HG02970 (cell line): ENCODE results near the gene NF2.
"Not testable (repeated sequence)": the region's sequence is repeated elsewhere in the genome, so short reads cannot be mapped to it uniquely, and the experiment has no call there.

Source experiments
- ATAC-seq: cut with Tn5 transposase; IDR thresholded peaks from one replicate; pipeline ENCODE4 v1.9.1; 2021; ENCODE audit warnings: mild to moderate bottlenecking, moderate library complexity, moderate number of reproducible peaks; ENCODE audit not compliant: unreplicated experiment, low FRiP score

Gene NF2

GRCh38 chr22:29603358-29604075 lies at the start of gene NF2:
Gene NF2 (plus strand): TSS chr22:29603633. CDS start chr22:29603999, 366 bp downstream.
- ATAC-seq, result peak; percentile 97

DNA sequence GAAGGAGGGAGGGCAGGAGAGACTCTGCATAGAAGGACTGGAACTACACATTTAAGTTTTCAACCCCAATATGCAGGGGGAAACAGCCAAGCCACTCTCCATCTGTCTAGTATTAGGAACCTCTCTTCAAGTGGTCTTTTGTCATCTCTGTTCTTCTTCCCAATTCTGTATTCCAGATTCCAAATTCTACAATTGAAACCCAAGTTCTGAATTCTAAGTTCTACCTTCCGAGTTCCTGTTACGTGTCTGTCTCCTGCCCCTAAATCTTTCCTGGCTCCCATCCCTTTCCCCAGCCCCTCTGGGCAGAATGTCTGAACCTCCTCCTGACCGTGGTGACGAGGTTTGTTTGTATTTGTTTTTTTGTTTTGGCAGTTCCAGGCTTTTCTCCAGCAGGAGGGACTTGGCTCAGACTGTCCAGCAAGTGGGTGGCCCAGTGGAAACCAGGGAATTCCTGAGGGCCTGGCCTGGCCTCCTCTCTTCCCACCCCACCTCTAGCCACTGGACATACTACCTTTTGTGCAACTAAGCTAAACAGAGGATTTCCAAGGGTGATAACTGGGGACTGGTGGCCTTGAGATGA lies 48.3 kb upstream of the NF2 start:
- no peak for ATAC-seq

GRCh38 chr22:29559030-29559429 lies 44.4 kb upstream of the NF2 start:
- ATAC-seq, result no peak

GRCh38 chr22:29559853-29560252 lies 43.6 kb upstream of the NF2 start:
- no peak for ATAC-seq

- ATAC-seq, result no peak
Measured at GRCh38 chr22:29563652-29564460, 39.6 kb upstream of the NF2 start.

- ATAC-seq, result not testable (repeated sequence)
Measured at GRCh38 chr22:29566513-29566912, 36.9 kb upstream of the NF2 start.

DNA sequence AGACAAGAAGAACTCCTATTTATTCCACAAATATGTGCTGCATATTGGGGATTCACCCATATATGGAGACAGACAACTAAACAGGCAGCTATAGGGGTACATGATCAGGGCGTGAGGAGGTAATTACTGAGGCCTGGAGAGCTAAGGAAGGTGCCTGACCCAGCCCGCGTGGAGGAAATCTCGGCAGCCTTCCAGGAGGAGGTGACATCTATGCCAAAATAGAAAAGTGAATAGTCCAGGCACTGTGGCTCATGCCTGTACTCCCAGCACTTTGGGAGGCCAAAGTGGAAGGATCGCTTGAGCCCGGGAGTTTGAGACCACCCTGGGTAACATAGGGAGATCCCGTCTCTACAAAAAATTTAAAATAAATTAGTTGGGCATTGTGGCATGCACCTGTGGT lies 36.1 kb upstream of the NF2 start:
- no peak for ATAC-seq

GRCh38 chr22:29569011-29569678 lies 34.3 kb upstream of the NF2 start:
- no peak for ATAC-seq

DNA sequence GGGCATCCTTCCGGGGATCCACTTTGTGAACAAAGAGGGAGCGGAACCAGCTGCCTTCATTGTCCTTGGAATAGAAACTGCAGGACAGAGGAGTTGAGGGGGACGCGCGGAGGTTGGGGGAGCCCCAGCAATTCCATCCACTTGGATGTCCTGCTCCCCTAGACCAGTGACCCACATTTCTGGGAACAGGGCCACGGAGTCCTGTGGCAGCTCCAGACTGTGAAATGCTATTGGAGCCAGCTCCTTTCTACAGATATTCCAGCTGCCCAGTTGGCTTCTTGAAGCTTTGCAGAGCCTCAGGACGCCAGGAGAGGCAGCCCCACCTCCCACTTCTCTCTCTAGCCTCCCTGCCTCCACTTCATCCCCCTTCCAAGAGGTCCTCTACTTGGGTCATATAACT lies 33.0 kb upstream of the NF2 start:
- ATAC-seq, result no peak

GRCh38 chr22:29570912-29571549 lies 32.4 kb upstream of the NF2 start:
- no peak for ATAC-seq

- ATAC-seq, result no peak
Measured at GRCh38 chr22:29574762-29575450, 28.5 kb upstream of the NF2 start.

DNA sequence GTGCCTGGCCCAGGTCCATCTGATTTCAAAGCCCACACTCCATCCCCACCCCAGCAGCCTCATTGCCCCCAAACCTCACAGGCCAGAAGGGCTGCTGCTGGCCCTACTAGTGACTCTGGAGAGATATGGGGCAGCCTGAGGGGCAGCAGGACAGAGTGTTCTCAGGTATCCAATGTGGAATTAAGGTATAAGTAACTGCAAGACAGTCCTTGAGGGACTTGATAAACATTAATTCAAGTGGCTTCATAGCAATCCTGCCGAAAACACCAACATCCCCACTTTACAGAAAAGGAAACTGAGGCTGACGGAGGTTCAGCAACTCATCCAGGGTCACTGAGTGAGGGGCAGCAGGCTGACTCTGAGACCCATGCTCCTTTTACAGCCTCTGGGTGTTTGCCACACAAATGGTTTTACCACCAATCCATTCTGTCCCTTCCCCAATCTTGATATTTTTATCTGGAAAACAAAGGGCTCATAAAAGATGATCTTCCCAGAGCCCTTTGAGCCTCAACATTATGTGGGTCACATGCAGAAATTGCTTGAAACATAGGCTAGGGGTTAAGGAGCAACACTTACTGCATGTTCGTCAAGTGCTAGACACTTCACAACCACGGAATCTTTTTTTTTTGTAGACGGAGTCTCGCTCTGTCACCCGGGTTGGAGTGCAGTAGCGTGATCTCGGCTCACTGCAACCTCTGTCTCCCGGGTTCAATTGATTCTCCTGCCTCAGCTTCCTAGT lies 24.8 kb upstream of the NF2 start:
- no peak for ATAC-seq

DNA sequence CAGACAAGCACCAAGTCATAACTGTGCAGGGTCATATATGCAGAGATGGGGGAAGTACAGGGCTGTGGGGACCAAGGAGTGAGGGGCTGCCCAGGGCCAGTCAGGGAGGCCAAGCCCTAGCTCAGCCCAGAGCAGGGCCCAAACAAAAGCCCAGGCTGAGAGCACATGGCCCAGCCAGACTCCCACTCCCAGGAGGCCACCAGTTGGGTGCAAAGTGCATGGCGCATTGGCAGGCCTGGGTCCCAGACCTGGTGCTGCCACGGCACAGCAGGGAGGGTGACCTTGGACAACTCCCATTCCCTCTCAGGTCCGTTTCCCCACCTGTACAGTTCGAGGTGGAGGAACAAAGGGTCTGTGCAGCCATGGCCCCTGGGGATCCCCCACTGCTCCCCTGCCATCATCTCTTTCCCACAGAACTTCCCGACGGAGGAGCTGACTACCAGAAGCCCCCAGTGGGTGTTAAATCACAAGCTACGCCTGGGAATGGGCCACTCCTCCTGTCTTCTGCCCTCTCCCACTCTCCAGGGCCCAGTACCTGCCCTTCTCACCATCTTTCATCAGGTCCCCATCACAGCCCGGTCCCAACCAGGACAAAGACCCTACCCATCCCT lies 23.1 kb upstream of the NF2 start:
- no peak for ATAC-seq

GRCh38 chr22:29581799-29582198 lies 21.6 kb upstream of the NF2 start:
- no peak for ATAC-seq

DNA sequence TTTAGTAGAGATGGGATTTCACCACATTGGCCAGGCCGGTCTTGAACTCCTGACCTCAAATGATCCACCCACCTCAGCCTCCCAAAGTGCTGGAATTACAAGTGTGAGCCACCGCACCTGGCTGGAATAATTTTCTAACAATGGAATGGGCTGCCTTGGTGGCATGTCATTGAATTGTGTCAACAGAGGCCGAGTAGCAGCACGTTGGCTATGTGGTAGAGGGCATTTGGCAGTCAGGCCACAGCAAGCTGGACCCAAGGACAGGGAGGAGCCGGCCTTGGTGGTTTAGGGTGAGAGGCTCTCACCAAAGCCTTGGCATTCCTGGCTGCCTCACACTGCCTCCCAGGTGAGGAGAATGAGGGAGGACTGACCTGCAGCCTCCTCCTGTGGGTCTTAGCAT lies 18.5 kb upstream of the NF2 start:
- no peak for ATAC-seq

- ATAC-seq, result not testable (repeated sequence)
Measured at GRCh38 chr22:29586193-29586705, 17.2 kb upstream of the NF2 start.

GRCh38 chr22:29587938-29588699 lies 15.3 kb upstream of the NF2 start:
- no peak for ATAC-seq

DNA sequence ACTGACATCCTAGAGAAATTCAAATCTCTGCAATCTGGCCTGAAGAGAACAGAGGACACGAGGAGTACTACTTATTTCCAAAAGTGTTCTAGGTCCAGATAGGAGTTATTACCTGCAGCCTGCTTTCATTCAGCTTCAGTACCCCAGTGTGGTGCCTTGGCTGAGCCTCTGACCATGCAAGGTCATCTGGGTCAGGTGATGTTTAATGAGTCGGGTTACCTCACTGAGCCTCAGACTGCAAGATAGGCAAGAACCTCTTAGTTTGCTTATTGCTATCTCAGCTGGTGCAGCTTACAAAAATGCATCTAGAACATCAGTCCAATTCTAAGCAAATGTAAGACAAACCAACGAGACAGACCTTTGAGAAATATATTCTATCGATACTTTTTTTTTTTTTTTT lies 9.5 kb upstream of the NF2 start:
- no peak for ATAC-seq
